Epithelial cell of proximal tubule (primary cell): Measurements from ENCODE around the gene MEIS3. TPM values are rescaled to one million over a fixed set of nuclear protein-coding genes. Genes with fewer than 3 reads are reported as not detected.

Source experiments
- DNase-seq: peaks from one replicate; pipeline ENCODE4 v3.0.0-alpha.2; 2011; ENCODE audit warnings: low read depth
- H3K4me3 ChIP-seq: 2 replicates; pipeline ENCODE4 v1.5.1; 2011; ENCODE audit warnings: low read depth, mild to moderate bottlenecking, low read length
- CTCF ChIP-seq: conservative IDR thresholded peaks from 2 replicates; pipeline ENCODE4 v1.5.1; 2012; ENCODE audit warnings: low read depth, mild to moderate bottlenecking, low read length
- total RNA-seq: library from RNA; depleted of rRNA; stranded (reverse); fragments of >200 nt; gene quantifications from 2 replicates; pipeline ENCODE4 v1.2.3, GENCODE V29; 2015

MEIS3 gene
- total RNA-seq, 1 donor from 2014 or later: 0.29 TPM

- TF ChIP-seq CTCF: no peak
- peak overlapping the region; percentile 14 for H3K4me3 ChIP-seq
- DNase-seq: no peak
Observed at GRCh38 chr19:47445527-47445926, 26.2 kb upstream of the MEIS3 start.

DNA sequence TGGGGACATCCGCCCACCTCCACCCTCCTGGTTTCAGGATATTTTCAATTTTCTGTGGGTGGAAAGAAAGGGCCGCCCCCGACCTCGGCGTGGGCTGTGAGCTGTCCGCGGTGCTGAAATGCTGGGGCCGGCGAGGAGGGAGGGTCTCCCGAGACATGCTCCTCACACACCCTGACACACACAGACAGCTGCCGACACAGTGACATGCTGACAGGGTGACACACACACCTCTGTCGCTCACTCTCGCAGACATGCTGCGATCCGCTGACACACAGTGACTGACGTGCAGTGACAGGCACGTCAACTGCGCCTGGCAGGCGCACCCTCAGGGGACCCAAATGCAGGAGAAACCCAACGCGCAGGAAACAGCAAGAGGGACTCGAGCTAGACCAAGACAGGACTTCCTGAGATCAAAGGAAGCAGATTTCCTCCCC lies 25.1 kb upstream of the MEIS3 start:
- no peak for DNase-seq
- no peak overlapping the region for H3K4me3 ChIP-seq
- no peak for TF ChIP-seq CTCF

DNA sequence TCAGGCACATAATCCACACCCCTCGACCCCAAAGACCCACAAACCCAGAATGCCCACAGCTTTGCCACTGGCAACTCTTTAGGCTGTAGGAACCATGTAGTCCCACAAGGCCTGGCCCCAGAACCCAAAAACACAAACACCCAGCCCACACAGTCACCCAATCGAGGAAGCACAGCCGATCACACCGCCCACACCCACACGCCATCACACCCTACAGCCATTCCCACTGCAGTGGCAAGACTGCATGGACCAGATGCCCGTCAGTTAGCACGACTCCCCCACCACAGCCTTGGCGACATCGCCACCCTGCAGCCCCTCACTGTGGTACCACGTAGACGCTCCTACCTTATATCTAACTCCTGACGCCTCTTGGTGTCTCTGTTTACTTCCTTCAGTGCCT lies 24.0 kb upstream of the MEIS3 start:
- no peak for DNase-seq
- no peak for TF ChIP-seq CTCF

DNA sequence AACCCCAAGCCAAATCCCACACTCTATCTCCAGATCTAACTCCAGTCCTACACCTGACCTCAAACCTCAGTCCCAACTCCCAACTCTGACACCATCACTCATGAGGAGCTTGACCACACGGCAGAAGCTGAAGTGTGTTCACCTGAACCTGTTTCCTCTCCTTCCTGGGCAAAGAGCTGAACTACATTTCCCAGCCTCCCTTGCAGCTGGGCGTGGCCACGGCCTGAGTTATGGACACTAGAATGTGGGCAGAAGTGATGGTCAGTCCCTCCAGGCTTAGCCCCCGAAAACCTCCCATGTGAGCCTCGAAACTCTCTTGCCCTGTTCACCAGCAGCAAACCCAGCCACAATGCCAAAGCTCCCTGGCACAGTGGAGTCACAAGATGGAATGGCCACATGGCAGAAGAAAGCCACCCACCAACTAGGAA lies 19.5 kb upstream of the MEIS3 start:
- H3K4me3 ChIP-seq: no peak overlapping the region
- DNase-seq: no peak
- no peak for TF ChIP-seq CTCF

More for the DNA sequence above, 24.0 kb upstream of the MEIS3 start:
- H3K4me3 ChIP-seq: no peak overlapping the region

DNA sequence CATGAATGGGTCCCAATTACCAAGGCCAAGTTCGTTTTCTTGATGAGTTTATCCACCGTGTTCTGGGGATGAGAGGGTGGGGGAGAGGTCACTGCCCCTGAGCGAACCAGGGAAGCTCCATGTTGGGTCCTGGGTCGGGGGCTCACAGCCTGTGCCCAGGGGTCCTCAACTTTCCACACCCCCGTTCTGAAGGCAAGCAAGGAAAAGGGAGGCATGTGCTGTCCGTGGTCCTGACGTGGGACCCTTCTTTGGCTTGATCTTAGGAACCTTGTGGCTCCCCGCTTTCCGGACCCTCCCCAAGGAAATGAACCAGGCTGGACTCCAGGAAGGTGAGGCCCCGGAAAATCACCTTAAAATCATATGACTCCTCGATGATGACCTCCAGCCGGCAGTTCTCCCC lies 18.2 kb upstream of the MEIS3 start:
- no peak overlapping the region for H3K4me3 ChIP-seq
- DNase-seq: no peak
- TF ChIP-seq CTCF: no peak

- no peak for DNase-seq
- peak; percentile 87 for TF ChIP-seq CTCF
- no peak overlapping the region for H3K4me3 ChIP-seq
Observed at GRCh38 chr19:47436712-47437401, 17.5 kb upstream of the MEIS3 start.

- TF ChIP-seq CTCF: no peak
- no peak for DNase-seq
- no peak overlapping the region for H3K4me3 ChIP-seq
Observed at GRCh38 chr19:47435883-47436417, 16.6 kb upstream of the MEIS3 start.
